ENCODE data around the gene ZSWIM2. TPM values are rescaled to one million over a fixed set of nuclear protein-coding genes. Genes with fewer than 3 reads are reported as not detected.
"Not testable (repeated sequence)": the region's sequence is repeated elsewhere in the genome, so short reads cannot be mapped to it uniquely, and the experiment has no call there.

ZSWIM2 gene
- total and polyA plus RNA-seq, 2 experiments from 2014 or later, result not detected

DNA sequence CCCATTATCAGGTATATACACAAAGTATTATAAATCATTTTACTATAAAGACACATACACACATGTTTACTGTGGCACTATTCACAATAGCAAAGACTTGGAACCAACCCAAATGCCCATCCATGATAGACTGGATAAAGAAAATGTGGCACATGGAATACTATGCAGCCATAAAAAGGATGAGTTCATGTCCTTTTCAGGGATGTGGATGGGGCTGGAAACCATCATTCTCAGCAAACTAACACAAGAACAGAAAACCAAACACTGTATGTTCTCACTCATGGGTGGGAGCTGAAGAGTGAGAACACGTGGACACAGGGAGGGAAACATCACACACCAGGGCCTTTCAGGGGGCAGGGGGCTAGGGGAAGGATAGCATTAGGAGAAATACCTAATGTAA is 50.4 kb downstream of the ZSWIM2 start:
- not testable (repeated sequence) for H3K27ac ChIP-seq (ENCODE audit: low read depth); ATAC-seq; H3K36me3 ChIP-seq (ENCODE audit: insufficient read depth); H3K4me3 ChIP-seq; H3K27me3 Mint-ChIP-seq (ENCODE audit: insufficient read depth, low read depth, poor library complexity); H3F3A ChIP-seq (replicated peaks; ENCODE audit: low read depth); H3K36me3 Mint-ChIP-seq (ENCODE audit: low read depth); H2AFZ ChIP-seq; H3K27ac Mint-ChIP-seq; H3K4me3 Mint-ChIP-seq; H3K9me3 Mint-ChIP-seq; H3K4me1 Mint-ChIP-seq; H3K79me2 ChIP-seq (replicated peaks; ENCODE audit: insufficient read depth); H3K9me2 ChIP-seq (ENCODE audit: insufficient read depth); DNase-seq (ENCODE audit: low spot score); H3K4me1 ChIP-seq (ENCODE audit: insufficient read depth); H3K27me3 ChIP-seq (ENCODE audit: insufficient read depth); H3K4me2 ChIP-seq; H4K20me1 ChIP-seq (replicated peaks; ENCODE audit: insufficient read depth)

- peaks cover 8% of the 10 kb centered on the region; the same call in 2 of the 3 replicates for H3K9me3 Mint-ChIP-seq
- Histone ChIP-seq H4K20me1 (replicated peaks; ENCODE audit: insufficient read depth) (no peaks in the 10 kb centered on the region), H3K79me2 (replicated peaks; ENCODE audit: insufficient read depth) (no peaks in the 10 kb centered on the region), H3K9me2 (ENCODE audit: insufficient read depth) (peaks cover 6% of the 10 kb centered on the region), H2AFZ (no peak overlapping the region), H3K4me3 (no peak overlapping the region), H3K4me2 (no peak overlapping the region), H3K36me3 (ENCODE audit: insufficient read depth) (no peaks in the 10 kb centered on the region), H3F3A (replicated peaks; ENCODE audit: low read depth) (no peaks in the 10 kb centered on the region), H3K27me3 (ENCODE audit: insufficient read depth) (no peaks in the 10 kb centered on the region), H3K27ac (ENCODE audit: low read depth) (no peak overlapping the region), H3K4me1 (ENCODE audit: insufficient read depth) (no peaks in the 10 kb centered on the region)
- no peaks in the 10 kb centered on the region for H3K27me3 Mint-ChIP-seq (ENCODE audit: insufficient read depth, low read depth, poor library complexity)
- H3K27ac Mint-ChIP-seq, result no peak overlapping the region
- no peak overlapping the region for H3K4me3 Mint-ChIP-seq
- peaks cover 2% of the 10 kb centered on the region; the same call in 1 of the 3 replicates for H3K4me1 Mint-ChIP-seq
- DNase-seq (ENCODE audit: low spot score), result no peak
- no peaks in the 10 kb centered on the region for H3K36me3 Mint-ChIP-seq (ENCODE audit: low read depth)
- TF ChIP-seq CREB1 (CRISPR knock-in tag; IDR thresholded peaks at IDR 0.05; ENCODE audit: low read depth), result no peak
- no peak for TF ChIP-seq EZH2 (IDR thresholded peaks at IDR 0.05; ENCODE audit: low read depth, unreplicated experiment)
- no peak for TF ChIP-seq JUNB (IDR thresholded peaks at IDR 0.05; ENCODE audit: unreplicated experiment)
- no peak for TF ChIP-seq EZH2phosphoT487 (IDR thresholded peaks at IDR 0.05; ENCODE audit: unreplicated experiment)
- no peak for TF ChIP-seq ETS1 (IDR thresholded peaks at IDR 0.05)
- TF ChIP-seq CTCF (conservative IDR thresholded peaks at IDR 0.05; ENCODE audit: low read depth in 2 of 2), result no peak
- no peak for TF ChIP-seq ZNF331 (CRISPR knock-in tag; IDR thresholded peaks at IDR 0.05; ENCODE audit: low read depth)
- no peak for ATAC-seq
These were observed 64.0 kb downstream of the ZSWIM2 start for GRCh38 chr2:186784930-186785329.

DNA sequence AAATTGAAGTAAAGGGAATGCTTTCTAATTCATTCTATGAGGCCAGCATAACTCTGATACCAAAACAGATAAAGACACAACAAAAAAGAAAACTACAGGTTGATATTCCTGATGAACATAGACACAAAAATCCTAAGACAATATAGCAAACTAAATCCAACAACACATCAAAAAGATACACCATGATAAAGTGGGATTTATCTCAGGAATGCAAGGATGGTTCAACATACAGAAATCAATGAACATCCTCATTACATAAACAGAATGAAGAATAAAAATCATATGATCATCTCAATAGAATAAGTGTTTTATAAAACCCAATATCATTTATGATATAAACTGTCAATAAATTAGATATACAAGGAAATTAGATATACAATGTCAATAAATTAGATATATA is 65.7 kb downstream of the ZSWIM2 start:
- Histone ChIP-seq H2AFZ (no peak overlapping the region), H3K4me1 (ENCODE audit: insufficient read depth) (no peaks in the 10 kb centered on the region), H3K79me2 (replicated peaks; ENCODE audit: insufficient read depth) (no peaks in the 10 kb centered on the region), H3K4me3 (no peak overlapping the region), H4K20me1 (replicated peaks; ENCODE audit: insufficient read depth) (no peaks in the 10 kb centered on the region), H3K27ac (ENCODE audit: low read depth) (no peak overlapping the region), H3F3A (replicated peaks; ENCODE audit: low read depth) (no peaks in the 10 kb centered on the region), H3K36me3 (ENCODE audit: insufficient read depth) (no peaks in the 10 kb centered on the region), H3K4me2 (no peak overlapping the region), H3K27me3 (ENCODE audit: insufficient read depth) (no peaks in the 10 kb centered on the region), H3K9me2 (ENCODE audit: insufficient read depth) (peaks cover 6% of the 10 kb centered on the region)
- H3K4me3 Mint-ChIP-seq, result no peak overlapping the region
- peaks cover 2% of the 10 kb centered on the region; the same call in 1 of the 3 replicates for H3K4me1 Mint-ChIP-seq
- no peaks in the 10 kb centered on the region for H3K27me3 Mint-ChIP-seq (ENCODE audit: insufficient read depth, low read depth, poor library complexity)
- ATAC-seq (no peak), DNase-seq (ENCODE audit: low spot score) (no peak)
- no peaks in the 10 kb centered on the region for H3K36me3 Mint-ChIP-seq (ENCODE audit: low read depth)
- H3K9me3 Mint-ChIP-seq, result peaks cover 8% of the 10 kb centered on the region; the same call in 2 of the 3 replicates
- no peak overlapping the region for H3K27ac Mint-ChIP-seq
- TF ChIP-seq ZNF331 (CRISPR knock-in tag; IDR thresholded peaks at IDR 0.05; ENCODE audit: low read depth) (no peak), EZH2 (IDR thresholded peaks at IDR 0.05; ENCODE audit: low read depth, unreplicated experiment) (no peak), CTCF (conservative IDR thresholded peaks at IDR 0.05; ENCODE audit: low read depth in 2 of 2) (no peak), STAT1 (IDR thresholded peaks at IDR 0.05; ENCODE audit: unreplicated experiment) (no peak), NANOG (IDR thresholded peaks at IDR 0.05; ENCODE audit: borderline replicate concordance) (no peak), ZNF114 (CRISPR knock-in tag; IDR thresholded peaks at IDR 0.05) (no peak), CREB1 (CRISPR knock-in tag; IDR thresholded peaks at IDR 0.05; ENCODE audit: low read depth) (no peak), POLR2AphosphoS5 (IDR thresholded peaks at IDR 0.05; ENCODE audit: low read depth) (no peak)
- TF ChIP-seq, protein P1, sequence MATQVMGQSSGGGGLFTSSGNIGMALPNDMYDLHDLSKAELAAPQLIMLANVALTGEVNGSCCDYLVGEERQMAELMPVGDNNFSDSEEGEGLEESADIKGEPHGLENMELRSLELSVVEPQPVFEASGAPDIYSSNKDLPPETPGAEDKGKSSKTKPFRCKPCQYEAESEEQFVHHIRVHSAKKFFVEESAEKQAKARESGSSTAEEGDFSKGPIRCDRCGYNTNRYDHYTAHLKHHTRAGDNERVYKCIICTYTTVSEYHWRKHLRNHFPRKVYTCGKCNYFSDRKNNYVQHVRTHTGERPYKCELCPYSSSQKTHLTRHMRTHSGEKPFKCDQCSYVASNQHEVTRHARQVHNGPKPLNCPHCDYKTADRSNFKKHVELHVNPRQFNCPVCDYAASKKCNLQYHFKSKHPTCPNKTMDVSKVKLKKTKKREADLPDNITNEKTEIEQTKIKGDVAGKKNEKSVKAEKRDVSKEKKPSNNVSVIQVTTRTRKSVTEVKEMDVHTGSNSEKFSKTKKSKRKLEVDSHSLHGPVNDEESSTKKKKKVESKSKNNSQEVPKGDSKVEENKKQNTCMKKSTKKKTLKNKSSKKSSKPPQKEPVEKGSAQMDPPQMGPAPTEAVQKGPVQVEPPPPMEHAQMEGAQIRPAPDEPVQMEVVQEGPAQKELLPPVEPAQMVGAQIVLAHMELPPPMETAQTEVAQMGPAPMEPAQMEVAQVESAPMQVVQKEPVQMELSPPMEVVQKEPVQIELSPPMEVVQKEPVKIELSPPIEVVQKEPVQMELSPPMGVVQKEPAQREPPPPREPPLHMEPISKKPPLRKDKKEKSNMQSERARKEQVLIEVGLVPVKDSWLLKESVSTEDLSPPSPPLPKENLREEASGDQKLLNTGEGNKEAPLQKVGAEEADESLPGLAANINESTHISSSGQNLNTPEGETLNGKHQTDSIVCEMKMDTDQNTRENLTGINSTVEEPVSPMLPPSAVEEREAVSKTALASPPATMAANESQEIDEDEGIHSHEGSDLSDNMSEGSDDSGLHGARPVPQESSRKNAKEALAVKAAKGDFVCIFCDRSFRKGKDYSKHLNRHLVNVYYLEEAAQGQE (IDR thresholded peaks at IDR 0.05; ENCODE audit: unreplicated experiment), result no peak
